Common myeloid progenitor, CD34-positive (primary cell): ENCODE results near the gene IDS.
"Not testable (repeated sequence)": the region's sequence is repeated elsewhere in the genome, so short reads cannot be mapped to it uniquely, and the experiment has no call there.

Experiments
- CTCF ChIA-PET: fragments of 350-600 bp; sonication (Branson Sonifier 250); formaldehyde crosslinking; loops from one replicate; lab custom pipeline; 2021; ENCODE audit warnings: antibody characterized with exemption; lab: Charles Lee
- POLR2A ChIA-PET: fragments of 350-600 bp; sonication (Branson Sonifier 250); formaldehyde crosslinking; loops from one replicate; lab custom pipeline; 2021; ENCODE audit warnings: antibody characterized with exemption; lab: Charles Lee
- DNase-seq, 3 donors: peaks; one replicate each; pipeline versions ENCODE4 v3.0.0 to v3.0.0-alpha.2; 2013
- H3K27ac ChIP-seq, 2 experiments: 1 replicate in 1 of 2; 2 replicates in 1 of 2; pipeline ENCODE4 v1.7.0; 2013; ENCODE audit warnings: inconsistent platforms in 2 of 2, low read length in 2 of 2, mild to moderate bottlenecking in 2 of 2, low read depth in 1 of 2, moderate library complexity in 1 of 2; ENCODE audit not compliant: severe bottlenecking in 2 of 2, insufficient read depth in 1 of 2, poor library complexity in 1 of 2
- H3K27me3 ChIP-seq, 5 experiments: replicated peaks in 2 of 5; 1 replicate in 3 of 5; 2 replicates in 2 of 5; pipeline versions ENCODE4 v1.6.1 to v1.7.0; 2013; ENCODE audit warnings: low read length in 4 of 5, mild to moderate bottlenecking in 2 of 5, moderate library complexity in 2 of 5, inconsistent platforms in 1 of 5; ENCODE audit not compliant: insufficient read depth in 5 of 5, control insufficient read depth in 4 of 5
- H3K36me3 ChIP-seq, 4 experiments: 1 replicate in 2 of 4; 2 replicates in 2 of 4; pipeline versions ENCODE4 v1.6.1 to v1.7.0; 2013; ENCODE audit warnings: low read length in 3 of 4, control low read depth in 1 of 4, mild to moderate bottlenecking in 1 of 4; ENCODE audit not compliant: control insufficient read depth in 4 of 4, insufficient read depth in 4 of 4
- H3K4me1 ChIP-seq, 4 experiments: 1 replicate in 3 of 4; 2 replicates in 1 of 4; pipeline versions ENCODE4 v1.6.1 to v1.7.1; 2013; ENCODE audit warnings: low read length in 3 of 4, mild to moderate bottlenecking in 3 of 4, control low read depth in 1 of 4, inconsistent platforms in 1 of 4, moderate library complexity in 1 of 4; ENCODE audit not compliant: control insufficient read depth in 4 of 4, insufficient read depth in 4 of 4; ENCODE audit errors: control extremely low read depth in 1 of 4
- H3K4me3 ChIP-seq, 7 experiments: 1 replicate in 4 of 7; 2 replicates in 3 of 7; pipeline versions ENCODE4 v1.5.1 to v1.7.0; 2013; ENCODE audit warnings: mild to moderate bottlenecking in 7 of 7, low read length in 6 of 7, moderate library complexity in 6 of 7, inconsistent platforms in 2 of 7, low read depth in 2 of 7, control low read depth in 1 of 7; ENCODE audit not compliant: insufficient read depth in 4 of 7, control insufficient read depth in 1 of 7; ENCODE audit errors: extremely low read depth in 1 of 7
- H3K9me3 ChIP-seq, 5 experiments: 1 replicate in 4 of 5; 2 replicates in 1 of 5; pipeline versions ENCODE4 v1.6.1 to v1.7.1; 2013; ENCODE audit warnings: low read length in 4 of 5, mild to moderate bottlenecking in 2 of 5, inconsistent platforms in 1 of 5, low read depth in 1 of 5, moderate library complexity in 1 of 5; ENCODE audit not compliant: control insufficient read depth in 4 of 5, insufficient read depth in 2 of 5; ENCODE audit errors: control extremely low read depth in 1 of 5
- whole genome bisulfite sequencing: methylation state at CpG from one replicate; pipeline ENCODE4 v1.1.5; 2013; ENCODE audit not compliant: insufficient coverage; 5-methylcytosine and 5-hydroxymethylcytosine counted together

Gene IDS

GRCh38 chrX:149494844-149495565, 10.1 kb downstream of the IDS start:
- H3K27ac ChIP-seq = no peak overlapping the region
- POLR2A ChIA-PET = interaction anchor here (0.9 kb wide), 1 partner anchor 8 kb away, joined by 4 read pairs; no protein-coding TSS in a partner anchor
- H3K36me3 ChIP-seq = peaks cover 9 to 92% (median 38%) of the 10 kb centered on the region in 4 experiments
- CTCF ChIA-PET = interaction anchor here (1.0 to 2.4 kb wide), 4 partner anchors 10 to 34 kb away, joined by 3 to 10 read pairs (median 3); partner anchors contain the start of gene IDS
- H3K27me3 ChIP-seq = peaks cover 0 to 5% (median 0%) of the 10 kb centered on the region in 5 experiments
- no peak overlapping the region for H3K4me3 ChIP-seq
- H3K4me1 ChIP-seq = no peaks in the 10 kb centered on the region
- no peak for DNase-seq
- WGBS = 79% methylated on average over 3 of the region's 4 CpGs
- H3K9me3 ChIP-seq = no peaks in the 10 kb centered on the region

- peaks cover 0 to 5% (median 0%) of the 10 kb centered on the region in 5 experiments for H3K27me3 ChIP-seq
- POLR2A ChIA-PET = interaction anchor here (1.2 kb wide), 1 partner anchor 11 kb away, joined by 4 read pairs; the partner anchor contains the start of gene IDS
- DNase-seq = no peak
These were observed 11.2 kb downstream of the IDS start for GRCh38 chrX:149493567-149494562.

GRCh38 chrX:149491812-149492211, 13.3 kb downstream of the IDS start:
- H3K9me3 ChIP-seq = no peaks in the 10 kb centered on the region
- peaks cover 0 to 5% (median 0%) of the 10 kb centered on the region in 5 experiments for H3K27me3 ChIP-seq
- no peaks in the 10 kb centered on the region for H3K4me1 ChIP-seq
- H3K4me3 ChIP-seq = no peak overlapping the region
- 87% methylated on average over 2 of the region's 2 CpGs for WGBS
- DNase-seq = no peak
- ChIA-PET POLR2A (interaction anchor here (0.6 kb wide), 1 partner anchor 989 kb away, joined by 3 read pairs; no protein-coding TSS in a partner anchor), CTCF (no interaction called here)
- no peak overlapping the region for H3K27ac ChIP-seq
- H3K36me3 ChIP-seq = peaks cover 7 to 88% (median 36%) of the 10 kb centered on the region in 4 experiments

More at GRCh38 chrX:149493567-149494562, 11.2 kb downstream of the IDS start:
- WGBS = 78% methylated on average over 9 of the region's 13 CpGs
- no peak overlapping the region for H3K4me3 ChIP-seq
- H3K9me3 ChIP-seq = no peaks in the 10 kb centered on the region
- peaks cover 10 to 98% (median 40%) of the 10 kb centered on the region in 4 experiments for H3K36me3 ChIP-seq
- H3K27ac ChIP-seq = no peak overlapping the region
- CTCF ChIA-PET = interaction anchor here (1.0 to 2.4 kb wide), 4 partner anchors 12 to 35 kb away, joined by 3 to 10 read pairs (median 3); partner anchors contain the start of gene IDS
- no peaks in the 10 kb centered on the region for H3K4me1 ChIP-seq

- Histone ChIP-seq H3K4me1 (no peaks in the 10 kb centered on the region), H3K27me3 (peaks cover 0 to 5% (median 0%) of the 10 kb centered on the region in 5 experiments), H3K36me3 (peaks cover 7 to 88% (median 28%) of the 10 kb centered on the region in 4 experiments), H3K4me3 (no peak overlapping the region), H3K9me3 (no peaks in the 10 kb centered on the region), H3K27ac (no peak overlapping the region)
- DNase-seq = no peak
- POLR2A ChIA-PET = no interaction called here
- CTCF ChIA-PET = interaction anchor here (1.0 kb wide), 1 partner anchor 10 kb away, joined by 3 read pairs; no protein-coding TSS in a partner anchor
- 91% methylated on average over 6 of the region's 7 CpGs for WGBS
These were observed 15.0 kb downstream of the IDS start for GRCh38 chrX:149490100-149490499.

- H3K27ac ChIP-seq, H3K4me3 ChIP-seq, DNase-seq, H3K4me1 ChIP-seq, H3K27me3 ChIP-seq, POLR2A ChIA-PET, H3K9me3 ChIP-seq: not testable (repeated sequence)
- CTCF ChIA-PET = interaction anchor here (1.1 kb wide), 1 partner anchor 9 kb away, joined by 3 read pairs; no protein-coding TSS in a partner anchor
- H3K36me3 ChIP-seq = peaks cover 7 to 87% (median 22%) of the 10 kb centered on the region in 4 experiments
- 92% methylated on average over 7 of the region's 17 CpGs for WGBS
These were observed 16.6 kb downstream of the IDS start for GRCh38 chrX:149488411-149489052.

GRCh38 chrX:149488008-149488407, 17.1 kb downstream of the IDS start:
- H3K9me3 ChIP-seq, POLR2A ChIA-PET, H3K4me1 ChIP-seq, H3K27ac ChIP-seq, DNase-seq, H3K27me3 ChIP-seq, CTCF ChIA-PET, H3K4me3 ChIP-seq: not testable (repeated sequence)
- H3K36me3 ChIP-seq = peaks cover 5 to 87% (median 20%) of the 10 kb centered on the region in 4 experiments
- no CpG with 5 or more reads among the region's 9 CpGs for WGBS
